GM18498 (cell line): ENCODE results near the gene SNX17.

Experiments
- ATAC-seq: cut with Tn5 transposase; IDR thresholded peaks from one replicate; pipeline ENCODE4 v1.9.1; 2021; ENCODE audit warnings: mild to moderate bottlenecking, moderate library complexity; ENCODE audit not compliant: unreplicated experiment

SNX17 gene

DNA sequence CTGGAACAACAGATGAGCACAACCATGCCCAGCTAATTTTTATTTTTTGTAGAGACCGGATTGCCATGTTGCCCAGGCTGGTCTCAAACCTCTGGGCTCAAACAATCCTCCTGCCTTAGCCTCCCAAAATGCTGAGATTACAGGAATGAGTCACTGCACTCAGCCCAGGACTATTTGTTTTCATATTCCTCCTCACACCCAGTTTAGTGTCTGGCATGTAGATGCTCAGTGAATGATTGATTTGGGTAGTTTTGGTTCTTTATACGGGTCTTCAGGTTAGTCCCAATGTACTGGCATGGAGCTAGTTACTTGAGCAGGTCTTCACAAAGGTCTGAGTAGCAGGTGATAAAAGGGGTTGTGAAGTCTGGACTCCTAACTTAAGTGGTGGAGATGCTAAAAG is 6.5 kb upstream of the SNX17 start:
- no peak for ATAC-seq

DNA sequence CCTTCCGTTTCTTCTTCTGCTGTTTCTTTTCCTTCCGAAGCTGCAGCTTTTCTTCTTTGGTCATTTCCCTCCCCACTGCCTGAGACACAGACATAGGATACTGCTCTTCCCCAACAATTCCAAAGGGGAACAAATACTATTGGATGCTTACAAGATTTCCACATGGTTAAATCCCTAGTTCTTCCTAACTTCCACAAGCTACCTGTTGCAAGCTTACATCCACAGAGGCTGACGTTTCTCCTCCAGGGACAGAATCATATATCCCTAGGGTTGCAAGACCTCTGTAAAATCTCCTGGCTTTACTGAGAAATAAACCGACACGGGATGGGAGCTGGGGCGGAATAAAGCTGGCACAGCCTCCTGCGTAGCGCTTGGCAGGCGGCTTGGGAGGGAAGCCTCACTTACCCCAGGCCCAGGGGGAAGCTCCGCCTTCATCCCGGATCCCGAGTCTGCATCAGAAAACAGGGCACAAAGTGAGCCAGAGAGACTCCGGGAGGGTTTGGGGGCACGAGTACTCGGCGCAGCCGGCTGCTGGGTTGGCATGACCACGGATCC is 868 bp upstream of the SNX17 start:
- peak; percentile 14 for ATAC-seq

DNA sequence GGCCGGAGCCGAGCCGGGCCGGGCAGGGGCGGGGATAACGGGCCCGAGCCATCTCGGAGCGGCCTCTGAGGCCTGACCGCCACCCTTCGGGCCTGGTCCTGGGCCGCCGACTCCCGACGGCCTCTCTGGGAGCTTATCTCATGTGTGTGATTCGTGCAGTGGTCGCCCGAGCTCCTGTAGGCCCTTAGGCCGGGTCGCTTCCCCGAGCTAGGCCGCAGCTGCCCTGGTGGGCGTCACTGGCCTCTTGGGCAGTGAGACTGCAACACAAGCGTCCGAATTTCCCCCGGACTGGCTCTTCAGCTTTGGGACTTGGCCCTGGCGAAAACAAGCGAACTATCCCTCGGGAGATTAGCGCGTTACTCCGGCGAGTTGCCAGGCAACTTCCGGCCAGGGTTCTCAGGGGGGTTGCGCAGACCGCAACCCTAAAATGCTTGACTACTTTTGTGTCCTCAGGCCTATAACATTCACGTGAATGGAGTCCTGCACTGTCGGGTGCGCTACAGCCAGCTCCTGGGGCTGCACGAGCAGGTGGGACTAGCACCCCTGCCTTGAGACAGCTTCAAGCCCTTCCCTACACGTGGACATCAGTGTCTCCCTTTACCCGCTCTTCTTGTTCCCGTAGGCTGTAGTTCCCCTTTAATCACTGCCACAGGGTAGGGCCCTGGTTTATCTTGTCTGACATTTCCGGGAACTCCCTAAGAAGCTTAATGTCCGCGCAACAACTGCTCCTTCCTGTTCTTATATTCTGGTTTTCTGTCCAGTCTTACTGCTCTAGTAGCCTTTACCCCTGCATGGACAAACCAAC is 602 bp downstream of the SNX17 start:
- ATAC-seq, result peak; percentile 31

DNA sequence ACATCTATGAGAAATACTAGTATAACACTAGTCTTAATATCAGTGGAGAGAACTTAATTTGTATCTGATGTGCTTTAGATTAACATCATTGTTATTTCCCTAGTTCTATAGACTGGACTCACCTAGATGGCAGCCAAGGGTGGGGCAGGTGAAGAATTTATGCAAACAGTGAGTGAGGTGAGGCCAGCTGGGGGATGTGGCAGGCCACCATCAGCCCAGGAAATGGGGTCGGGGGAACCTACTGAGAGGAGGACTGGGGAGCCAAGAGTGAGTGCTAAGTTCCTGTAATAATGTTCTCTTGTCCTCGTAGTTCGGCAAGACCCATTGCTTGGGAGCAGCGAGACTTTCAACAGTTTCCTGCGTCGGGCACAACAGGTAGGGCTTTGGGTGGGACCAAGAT is 2.5 kb downstream of the SNX17 start:
- ATAC-seq, result no peak

DNA sequence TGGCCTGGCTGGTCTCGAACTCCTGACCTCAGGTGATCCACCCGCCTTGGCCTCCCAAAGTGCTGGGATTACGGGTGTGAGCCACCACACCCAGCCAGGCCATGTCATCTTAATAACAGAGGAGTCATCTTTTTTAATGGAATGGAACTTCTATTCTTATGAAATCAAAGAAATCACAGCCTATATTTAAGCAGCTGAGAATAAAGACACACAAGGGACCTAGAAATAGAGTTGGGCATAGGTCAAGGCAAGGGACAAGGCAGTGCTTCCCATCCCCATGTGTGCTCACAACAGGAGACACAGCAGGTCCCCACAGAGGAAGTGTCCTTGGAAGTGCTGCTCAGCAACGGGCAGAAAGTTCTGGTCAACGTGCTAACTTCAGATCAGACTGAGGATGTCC is 3.2 kb downstream of the SNX17 start:
- no peak for ATAC-seq

- ATAC-seq, result no peak
These were observed 5.2 kb downstream of the SNX17 start for GRCh38 chr2:27375513-27376099.

DNA sequence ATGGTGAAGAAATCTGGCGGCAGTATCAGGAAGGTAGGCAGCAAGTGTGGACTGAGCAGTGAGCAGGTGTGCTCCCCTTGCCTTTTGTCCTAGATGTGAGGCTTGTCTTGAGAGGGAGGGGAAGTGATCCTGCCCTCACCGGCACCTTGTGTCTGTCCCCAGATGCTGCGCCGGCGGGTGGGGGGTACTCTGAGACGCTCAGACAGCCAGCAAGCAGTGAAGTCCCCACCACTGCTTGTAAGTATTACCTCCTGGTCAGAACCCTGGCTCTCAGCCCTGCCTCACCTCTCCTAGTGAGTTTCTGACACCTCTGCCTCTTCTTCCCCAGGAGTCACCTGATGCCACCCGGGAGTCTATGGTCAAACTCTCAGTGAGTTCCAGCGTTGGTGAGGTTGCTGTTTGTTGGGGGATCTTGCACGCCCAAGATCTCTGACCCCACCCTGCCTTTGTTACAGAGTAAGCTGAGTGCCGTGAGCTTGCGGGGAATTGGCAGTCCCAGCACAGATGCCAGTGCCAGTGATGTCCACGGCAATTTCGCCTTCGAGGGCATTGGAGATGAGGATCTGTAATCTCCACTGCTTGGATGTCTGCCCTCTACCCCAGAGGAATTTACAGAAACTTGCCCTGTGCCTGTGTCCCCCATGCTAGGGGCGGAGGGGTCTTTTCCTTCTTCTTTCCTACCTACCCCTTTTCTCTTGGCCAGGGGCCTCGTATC is 5.9 kb downstream of the SNX17 start:
- ATAC-seq, result no peak

GRCh38 chr2:27376866-27377617 is 6.6 kb downstream of the SNX17 start:
- ATAC-seq, result no peak

DNA sequence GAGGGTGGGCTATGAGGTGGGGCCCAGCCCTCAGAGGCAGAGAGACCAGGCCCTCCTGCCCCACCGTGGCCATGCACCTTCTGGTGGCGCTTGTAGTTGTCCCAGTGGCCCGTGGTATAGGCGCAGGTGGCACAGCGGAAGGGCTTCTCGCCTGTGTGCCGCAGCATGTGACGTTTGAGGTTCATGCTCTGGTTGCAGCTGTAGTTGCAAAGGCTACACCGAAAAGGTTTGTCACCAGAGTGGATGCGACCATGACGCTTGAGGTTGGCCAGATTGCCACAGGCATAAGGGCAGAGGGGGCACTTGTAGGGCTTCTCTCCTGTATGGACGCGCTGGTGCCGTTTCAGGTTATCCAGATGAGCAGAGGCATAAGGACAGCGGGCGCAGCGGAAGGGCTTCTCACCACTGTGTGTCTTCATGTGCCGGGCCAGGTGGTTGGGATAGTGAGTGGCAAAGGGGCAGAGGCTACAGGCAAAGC is 7.2 kb downstream of the SNX17 start:
- no peak for ATAC-seq

DNA sequence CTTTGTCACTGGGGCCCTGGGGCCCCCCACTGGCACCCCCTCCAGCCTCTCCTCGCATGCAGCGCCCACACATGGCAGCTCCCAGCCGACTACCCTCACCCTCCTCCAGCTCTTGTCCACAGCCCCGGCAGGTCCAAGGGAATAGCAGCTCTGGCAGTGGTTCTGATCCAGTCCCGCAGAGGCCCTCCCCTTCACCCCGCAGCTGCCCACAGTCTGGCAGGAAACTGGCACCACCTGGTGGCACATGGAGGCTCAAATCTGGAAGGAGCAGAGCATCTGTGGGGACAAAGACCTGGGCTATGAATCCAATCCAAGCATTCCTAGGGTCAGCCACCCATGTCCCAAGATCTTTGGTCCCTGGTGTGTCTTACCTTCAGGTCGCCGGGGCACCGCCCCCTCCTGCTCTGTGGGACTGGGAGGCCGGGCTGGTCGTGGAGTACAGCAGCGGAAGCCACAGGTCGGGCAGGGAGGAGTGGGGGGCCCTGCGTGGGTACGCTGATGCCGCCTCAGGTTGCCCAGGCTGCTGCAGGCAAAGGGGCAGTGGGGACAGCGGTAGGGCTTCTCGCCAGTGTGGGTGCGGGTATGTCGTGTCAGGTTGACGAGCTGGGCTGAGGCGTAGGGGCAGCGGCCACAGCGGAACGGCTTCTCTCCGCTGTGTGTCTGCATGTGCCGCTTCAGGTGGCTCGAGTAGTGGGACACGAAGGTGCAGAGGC is 7.8 kb downstream of the SNX17 start:
- no peak for ATAC-seq

DNA sequence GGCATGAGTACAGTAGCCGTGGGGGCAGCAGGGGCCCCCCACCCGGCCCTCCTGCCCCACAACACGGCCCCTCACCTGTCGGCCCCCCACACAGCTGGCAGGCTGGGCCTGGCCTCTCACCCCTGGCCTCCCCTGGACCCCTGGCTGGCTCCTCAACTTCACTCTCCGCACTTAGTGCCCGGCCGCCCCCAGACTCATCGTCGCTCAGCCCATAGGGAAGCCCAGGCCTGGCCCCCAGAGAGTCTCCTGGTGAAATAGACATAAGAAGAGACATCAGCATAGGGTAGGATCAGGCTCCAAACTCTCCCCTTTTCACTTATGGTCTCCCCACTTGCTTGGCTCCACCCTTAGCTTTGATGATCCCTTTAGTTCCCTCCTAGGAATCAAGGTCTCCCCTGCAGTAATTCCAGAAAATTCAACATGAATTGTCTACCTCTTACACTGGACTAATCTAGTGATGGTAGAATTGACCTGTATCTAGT is 8.4 kb downstream of the SNX17 start:
- ATAC-seq, result no peak

- no peak for ATAC-seq
These were observed 9.0 kb downstream of the SNX17 start for GRCh38 chr2:27379383-27379835.

- ATAC-seq, result peak; percentile 35
These were observed 9.6 kb downstream of the SNX17 start for GRCh38 chr2:27379836-27380625.

- peak; percentile 82 for ATAC-seq
These were observed 10.5 kb downstream of the SNX17 start, which contains the start of gene ZNF513 for GRCh38 chr2:27380626-27381545. ZNF513 (minus strand) TSS chr2:27380734; CDS start chr2:27380526, 208 bp downstream.

DNA sequence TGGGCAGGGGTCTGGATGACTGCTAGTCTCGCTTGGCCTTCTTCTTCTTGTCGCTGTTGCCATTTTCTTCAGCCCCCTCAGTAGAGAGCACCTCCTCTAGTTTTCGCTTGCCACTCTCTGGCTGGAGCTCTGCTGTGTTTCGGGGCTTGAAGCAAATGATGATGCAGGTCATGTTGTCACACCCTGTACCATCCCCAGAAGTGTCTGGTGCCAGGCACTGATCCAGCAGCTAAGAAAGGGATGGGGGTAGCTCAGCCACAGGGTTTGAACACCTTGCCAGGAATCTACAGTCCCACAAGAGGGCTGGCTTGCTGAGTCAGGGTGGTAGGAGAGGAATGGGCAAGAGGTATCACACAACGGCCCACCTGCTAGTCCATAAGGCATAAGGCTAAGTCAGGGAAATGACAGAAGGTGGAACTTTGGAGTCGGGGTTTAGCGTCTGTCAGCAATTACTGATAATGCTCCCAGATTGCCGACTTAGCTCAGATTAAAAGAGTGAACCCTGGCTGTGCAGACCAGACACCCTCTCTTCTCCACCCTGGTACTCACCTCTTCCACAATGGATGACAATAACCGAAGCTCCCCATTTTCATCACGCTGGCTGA is 11.3 kb downstream of the SNX17 start:
- no peak for ATAC-seq

GRCh38 chr2:27390822-27391679 is 20.6 kb downstream of the SNX17 start:
- no peak for ATAC-seq

DNA sequence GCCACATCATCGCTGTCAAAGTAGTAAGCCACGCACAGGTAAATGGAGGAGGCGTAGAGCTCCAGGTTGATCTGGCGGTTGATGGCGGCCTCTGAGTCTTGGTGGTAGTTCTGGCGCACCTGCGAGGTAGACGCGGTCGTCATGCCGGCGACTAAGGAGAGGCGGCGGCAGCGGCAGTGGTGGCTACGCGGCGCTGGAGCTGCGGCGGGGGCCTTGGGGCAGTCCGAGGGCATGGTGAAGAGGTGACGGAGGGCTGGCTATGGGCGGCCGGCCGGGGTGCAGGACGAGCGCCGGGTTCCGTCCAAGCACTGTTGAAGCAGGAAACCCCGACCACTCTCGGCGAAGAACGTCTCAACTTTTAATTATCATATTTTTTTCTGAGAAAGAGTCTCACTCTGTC is 22.8 kb downstream of the SNX17 start:
- no peak for ATAC-seq
